H1 (cell line): ENCODE results near the gene MAGI1. TPM values are rescaled to one million over a fixed set of nuclear protein-coding genes. Genes with fewer than 3 reads are reported as not detected.

ENCODE experiments used
- CTCF ChIA-PET: fragments of 300-600 bp; sonication (Branson Sonifier 250); formaldehyde crosslinking; loops from one replicate; lab custom pipeline; 2021; ENCODE audit not compliant: partially characterized antibody; lab: Charles Lee
- POLR2A ChIA-PET: fragments of 300-600 bp; sonication (Branson Sonifier 250); formaldehyde crosslinking; loops from one replicate; lab custom pipeline; 2021; ENCODE audit warnings: inconsistent platforms; ENCODE audit not compliant: partially characterized antibody; lab: Charles Lee
- DNase-seq, 2 experiments: peaks; one replicate each; pipeline versions ENCODE4 v3.0.0 to v3.0.0-alpha.2; 2010 to 2022; ENCODE audit warnings: low spot score in 2 of 2, low read depth in 1 of 2, mixed read lengths in 1 of 2
- FAIRE-seq: peaks from 2 replicates; lab custom pipeline; 2011; peaks lifted over from hg19 to GRCh38; lab: Jason Lieb, UNC
- H2AFZ ChIP-seq: 2 replicates; pipeline ENCODE4 v1.8.1; 2012; ENCODE audit warnings: low read length, inconsistent platforms
- H2AK5ac ChIP-seq: 2 replicates; pipeline ENCODE4 v1.6.1; 2013; ENCODE audit warnings: low read depth, low read length
- H2BK120ac ChIP-seq: replicated peaks from 2 replicates; pipeline ENCODE3; 2013; ENCODE audit warnings: low read depth, low read length, inconsistent platforms
- H2BK12ac ChIP-seq: 2 replicates; pipeline ENCODE4 v1.6.1; 2013; ENCODE audit warnings: low read depth, low read length
- H2BK15ac ChIP-seq: 2 replicates; pipeline ENCODE4 v1.6.1; 2013; ENCODE audit warnings: low read length
- H2BK20ac ChIP-seq: 2 replicates; pipeline ENCODE4 v1.6.1; 2013; ENCODE audit warnings: low read length
- H2BK5ac ChIP-seq: 2 replicates; pipeline ENCODE4 v1.6.1; 2013; ENCODE audit warnings: low read depth, low read length
- H3K14ac ChIP-seq: 2 replicates; pipeline ENCODE4 v1.6.1; 2013; ENCODE audit warnings: inconsistent platforms; ENCODE audit not compliant: insufficient read length
- H3K18ac ChIP-seq: 2 replicates; pipeline ENCODE4 v1.6.1; 2013; ENCODE audit warnings: low read length; ENCODE audit errors: extremely low read depth
- H3K23ac ChIP-seq: 2 replicates; pipeline ENCODE4 v1.6.1; 2013; ENCODE audit warnings: inconsistent platforms; ENCODE audit not compliant: insufficient read length
- H3K23me2 ChIP-seq: 2 replicates; pipeline ENCODE4 v1.6.1; 2013; ENCODE audit warnings: low read depth, low read length
- H3K27ac ChIP-seq: 2 replicates; pipeline ENCODE4 v1.6.1; 2011; ENCODE audit warnings: low read depth, low read length, inconsistent platforms
- H3K27me3 ChIP-seq, 4 experiments: replicated peaks in 1 of 4; 1 replicate in 1 of 4; 2 replicates in 3 of 4; pipeline versions ENCODE4 v1.6.1 to v1.8.1; 2011 to 2013; ENCODE audit warnings: low read length in 3 of 4, mild to moderate bottlenecking in 3 of 4, inconsistent platforms in 2 of 4, mixed read lengths in 2 of 4, moderate library complexity in 1 of 4; ENCODE audit not compliant: control insufficient read depth in 3 of 4, insufficient read depth in 3 of 4; ENCODE audit errors: extremely low read depth in 1 of 4
- H3K36me3 ChIP-seq, 4 experiments: 2 replicates each; pipeline versions ENCODE4 v1.6.1 to v1.8.1; 2011 to 2013; ENCODE audit warnings: mild to moderate bottlenecking in 4 of 4, low read length in 3 of 4, moderate library complexity in 2 of 4, control low read depth in 1 of 4, inconsistent platforms in 1 of 4; ENCODE audit not compliant: insufficient read depth in 4 of 4, control insufficient read depth in 2 of 4
- H3K4ac ChIP-seq: replicated peaks from 2 replicates; pipeline ENCODE3; 2013; ENCODE audit warnings: low read length, low read depth, mixed read lengths, inconsistent platforms; ENCODE audit not compliant: insufficient read length
- H3K4me1 ChIP-seq, 4 experiments: replicated peaks in 1 of 4; 1 replicate in 1 of 4; 2 replicates in 3 of 4; pipeline versions ENCODE4 v1.6.1 to v1.8.1; 2011 to 2013; ENCODE audit warnings: low read length in 3 of 4, inconsistent platforms in 2 of 4, mixed read lengths in 1 of 4; ENCODE audit not compliant: insufficient read depth in 4 of 4, control insufficient read depth in 3 of 4
- H3K4me2 ChIP-seq, 2 experiments: 2 replicates each; pipeline versions ENCODE4 v1.6.1 to v1.8.1; 2011 to 2013; ENCODE audit warnings: low read depth in 2 of 2, low read length in 2 of 2, control low read depth in 1 of 2, inconsistent platforms in 1 of 2, mild to moderate bottlenecking in 1 of 2; ENCODE audit not compliant: insufficient read depth in 1 of 2
- H3K4me3 ChIP-seq, 4 experiments: fragments of 200-600, 300-600 bp in 1 of 4; sonication (generic), shearing (Covaris generic), sonication (Bioruptor Twin) in 1 of 4; 2 replicates each; pipeline versions ENCODE4 v1.5.1 to v1.8.1; 2011 to 2016; ENCODE audit warnings: low read length in 4 of 4, low read depth in 3 of 4, control low read depth in 2 of 4, inconsistent platforms in 2 of 4, mild to moderate bottlenecking in 2 of 4, mixed read lengths in 1 of 4, moderate library complexity in 1 of 4; ENCODE audit not compliant: insufficient read depth in 2 of 4; ENCODE audit errors: extremely low read depth in 1 of 4
- H3K56ac ChIP-seq: replicated peaks from 2 replicates; pipeline ENCODE3; 2013; ENCODE audit warnings: low read depth, mild to moderate bottlenecking, mixed read lengths, low read length, inconsistent platforms; ENCODE audit not compliant: insufficient read length
- H3K79me1 ChIP-seq: 2 replicates; pipeline ENCODE4 v1.6.1; 2013; ENCODE audit warnings: low read depth, low read length, control low read depth
- H3K79me2 ChIP-seq, 2 experiments: 2 replicates each; pipeline versions ENCODE4 v1.6.1 to v1.8.1; 2012 to 2013; ENCODE audit warnings: low read length in 2 of 2, mild to moderate bottlenecking in 2 of 2, inconsistent platforms in 1 of 2; ENCODE audit not compliant: insufficient read depth in 2 of 2, control insufficient read depth in 1 of 2
- H3K9ac ChIP-seq, 4 experiments: replicated peaks in 1 of 4; 1 replicate in 1 of 4; 2 replicates in 3 of 4; pipeline versions ENCODE4 v1.6.1 to v1.8.1; 2011 to 2013; ENCODE audit warnings: low read depth in 3 of 4, low read length in 3 of 4, control low read depth in 2 of 4, mild to moderate bottlenecking in 2 of 4, moderate library complexity in 2 of 4, inconsistent platforms in 1 of 4; ENCODE audit errors: extremely low read depth in 1 of 4
- H3K9me3 ChIP-seq, 2 experiments: 2 replicates each; pipeline versions ENCODE4 v1.6.1 to v1.8.1; 2012 to 2013; ENCODE audit warnings: mild to moderate bottlenecking in 2 of 2, moderate library complexity in 2 of 2, control low read depth in 1 of 2, inconsistent platforms in 1 of 2, low read depth in 1 of 2, low read length in 1 of 2, mixed read lengths in 1 of 2; ENCODE audit not compliant: insufficient read depth in 2 of 2
- H4K20me1 ChIP-seq, 2 experiments: replicated peaks in 1 of 2; 2 replicates each; pipeline versions ENCODE3 to v1.8.1; 2011 to 2013; ENCODE audit warnings: inconsistent platforms in 2 of 2, low read length in 2 of 2, mild to moderate bottlenecking in 1 of 2; ENCODE audit not compliant: insufficient read depth in 2 of 2, control insufficient read depth in 1 of 2
- H4K5ac ChIP-seq: 2 replicates; pipeline ENCODE4 v1.6.1; 2013; ENCODE audit warnings: low read length, low read depth, mixed read lengths, inconsistent platforms; ENCODE audit not compliant: insufficient read length
- H4K8ac ChIP-seq: 2 replicates; pipeline ENCODE4 v1.8.0; 2013; ENCODE audit warnings: mild to moderate bottlenecking, moderate library complexity, low read length, inconsistent platforms; ENCODE audit not compliant: insufficient read depth; ENCODE audit errors: extremely low read depth
- H4K91ac ChIP-seq: replicated peaks from 2 replicates; pipeline ENCODE3; 2013; ENCODE audit warnings: low read length, mixed read lengths, inconsistent platforms; ENCODE audit not compliant: insufficient read length
- CTBP2 ChIP-seq: IDR thresholded peaks from 2 replicates; pipeline ENCODE4 v1.7.0; 2011; ENCODE audit warnings: borderline replicate concordance, mild to moderate bottlenecking, moderate library complexity, mixed read lengths, low read length; ENCODE audit not compliant: insufficient read depth, insufficient read length
- POU5F1 ChIP-seq: IDR thresholded peaks from 2 replicates; pipeline ENCODE4 v1.6.1; 2011; ENCODE audit warnings: low read depth, mild to moderate bottlenecking, low read length, moderate library complexity
- SAP30 ChIP-seq: fragments of 300-600 bp; sonication (generic); IDR thresholded peaks from 2 replicates; pipeline ENCODE4 v1.7.1; 2012; ENCODE audit warnings: low read length, moderate library complexity, mild to moderate bottlenecking, inconsistent platforms; ENCODE audit not compliant: insufficient read depth, insufficient replicate concordance
- WGBS, 2 experiments: shearing (Covaris generic) in 1 of 2; methylation state at CpG; one replicate each; pipeline versions ENCODE4 v1.1.6 to v1.1.7; 2013 to 2015; ENCODE audit warnings: low lambda C conversion rate in 2 of 2, mixed read lengths in 2 of 2, inconsistent platforms in 1 of 2, low coverage in 1 of 2, missing lambda C conversion rate in 1 of 2; ENCODE audit not compliant: insufficient replicate concordance in 2 of 2, insufficient coverage in 1 of 2, insufficient read length in 1 of 2; ENCODE audit errors: extremely low coverage in 1 of 2, missing lambda C conversion rate in 1 of 2; 5-methylcytosine and 5-hydroxymethylcytosine counted together
- polyA plus RNA-seq, 7 experiments: library from polyadenylated mRNA; depleted of rRNA in 3 of 7; stranded (reverse) in 5 of 7; unstranded in 2 of 7; fragments of >200 nt in 5 of 7; fragments of 200-250 nt in 2 of 7; gene quantifications; 1 replicate in 5 of 7; 2 replicates in 1 of 7; 4 replicates in 1 of 7; pipeline versions ENCODE4 v1.2.1 to v1.2.3, GENCODE V29; 2011 to 2013; ENCODE audit warnings: missing spikeins in 2 of 7, mixed read lengths in 2 of 7
- total RNA-seq: library from RNA; stranded (reverse); fragmentation: NEBNext Ultra II Directional; extraction: Animal tissue kit (Norgen Biotek cat#: 25700); gene quantifications from 2 replicates; pipeline ENCODE4 v1.2.1, GENCODE V29; 2021
- TF ChIP-seq, protein P1 (sequence below), 3 experiments: IDR thresholded peaks; 1 replicate in 2 of 3; 2 replicates in 1 of 3; pipeline versions ENCODE4 v1.5.1 to v1.6.1; 2011; ENCODE audit warnings: low read length in 3 of 3, mild to moderate bottlenecking in 3 of 3, inconsistent platforms in 2 of 3, low read depth in 1 of 3, moderate library complexity in 1 of 3; ENCODE audit not compliant: insufficient read depth in 1 of 3; ENCODE audit errors: control extremely low read depth in 1 of 3
- TF ChIP-seq, protein P2 (sequence below): IDR thresholded peaks from 2 replicates; pipeline ENCODE4 v1.6.1; 2012; ENCODE audit warnings: inconsistent platforms

MAGI1 gene
- total and polyA plus RNA-seq, 2 of the 8 experiments (the other 6 are each of a cell fraction or from before 2014, with no cell fraction given) = 19.8 to 78.0 TPM

DNA sequence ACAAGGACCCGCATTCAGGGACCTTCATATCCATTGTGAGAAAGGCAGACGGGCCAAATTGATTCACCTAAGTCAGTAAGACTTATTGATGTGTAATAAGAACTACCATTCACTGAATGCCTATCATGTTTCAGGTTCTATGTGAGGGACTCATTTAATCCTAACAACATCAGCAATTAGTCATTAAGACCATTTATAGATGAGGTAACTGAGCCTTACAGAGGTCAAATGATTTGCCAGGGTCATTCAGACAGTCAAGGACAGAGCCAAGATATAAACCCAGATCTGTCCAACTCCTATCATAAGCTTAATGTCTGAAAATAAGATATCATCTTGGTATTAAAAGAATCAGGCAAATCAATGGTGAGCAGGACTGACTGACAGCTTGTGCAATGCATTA, 453.8 kb downstream of the MAGI1 start:
- Histone ChIP-seq H3K23me2 (no peaks in the 10 kb centered on the region), H2BK20ac (no peak overlapping the region), H3K9ac (no peak overlapping the region), H3K79me2 (peaks cover 5 to 100% of the 10 kb centered on the region in 2 experiments), H3K56ac (no peak overlapping the region), H3K4me1 (peaks cover 3 to 20% (median 8%) of the 10 kb centered on the region in 4 experiments; a peak in 4 of 7 replicates), H3K18ac (no peak overlapping the region), H4K5ac (no peak overlapping the region), H2BK120ac (no peak overlapping the region), H4K20me1 (peaks cover 1 to 2% of the 10 kb centered on the region in 2 experiments), H4K8ac (no peak overlapping the region), H3K9me3 (no peaks in the 10 kb centered on the region), H3K27ac (no peak overlapping the region), H4K91ac (no peak overlapping the region), H3K4me3 (no peak overlapping the region), H2BK15ac (no peak overlapping the region), H3K4ac (no peak overlapping the region), H2BK5ac (no peak overlapping the region), H2AFZ (no peak overlapping the region), H3K27me3 (no peaks in the 10 kb centered on the region), H3K14ac (no peak overlapping the region), H3K79me1 (no peaks in the 10 kb centered on the region; the same call in 1 of the 2 replicates), H3K36me3 (no peaks in the 10 kb centered on the region), H3K4me2 (no peak overlapping the region), H3K23ac (no peak overlapping the region), H2BK12ac (no peak overlapping the region), H2AK5ac (no peak overlapping the region)
- POLR2A ChIA-PET = interaction anchor here (1.4 to 2.4 kb wide), 2 partner anchors 12 to 29 kb away, joined by 3 to 11 read pairs; no protein-coding TSS in a partner anchor
- DNase-seq (no peak), FAIRE-seq (no peak)
- CTCF ChIA-PET = interaction anchor here (0.7 to 2.2 kb wide), 4 partner anchors 9 to 182 kb away, joined by 3 to 11 read pairs (median 4); no protein-coding TSS in a partner anchor
- WGBS, 2 experiments = 91% methylated on average over 2 of the region's 2 CpGs; no CpG with 5 or more reads in 1 of the 2 experiments
- TF ChIP-seq POU5F1 (no peak), CTBP2 (no peak), SAP30 (no peak)
- TF ChIP-seq, protein P1, sequence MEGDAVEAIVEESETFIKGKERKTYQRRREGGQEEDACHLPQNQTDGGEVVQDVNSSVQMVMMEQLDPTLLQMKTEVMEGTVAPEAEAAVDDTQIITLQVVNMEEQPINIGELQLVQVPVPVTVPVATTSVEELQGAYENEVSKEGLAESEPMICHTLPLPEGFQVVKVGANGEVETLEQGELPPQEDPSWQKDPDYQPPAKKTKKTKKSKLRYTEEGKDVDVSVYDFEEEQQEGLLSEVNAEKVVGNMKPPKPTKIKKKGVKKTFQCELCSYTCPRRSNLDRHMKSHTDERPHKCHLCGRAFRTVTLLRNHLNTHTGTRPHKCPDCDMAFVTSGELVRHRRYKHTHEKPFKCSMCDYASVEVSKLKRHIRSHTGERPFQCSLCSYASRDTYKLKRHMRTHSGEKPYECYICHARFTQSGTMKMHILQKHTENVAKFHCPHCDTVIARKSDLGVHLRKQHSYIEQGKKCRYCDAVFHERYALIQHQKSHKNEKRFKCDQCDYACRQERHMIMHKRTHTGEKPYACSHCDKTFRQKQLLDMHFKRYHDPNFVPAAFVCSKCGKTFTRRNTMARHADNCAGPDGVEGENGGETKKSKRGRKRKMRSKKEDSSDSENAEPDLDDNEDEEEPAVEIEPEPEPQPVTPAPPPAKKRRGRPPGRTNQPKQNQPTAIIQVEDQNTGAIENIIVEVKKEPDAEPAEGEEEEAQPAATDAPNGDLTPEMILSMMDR (IDR thresholded peaks at IDR 0.05; ENCODE audit: control extremely low read depth in 1 of 3, insufficient read depth in 1 of 3, low read depth in 1 of 3, low read length in 3 of 3) = no peak
- TF ChIP-seq, protein P2, sequence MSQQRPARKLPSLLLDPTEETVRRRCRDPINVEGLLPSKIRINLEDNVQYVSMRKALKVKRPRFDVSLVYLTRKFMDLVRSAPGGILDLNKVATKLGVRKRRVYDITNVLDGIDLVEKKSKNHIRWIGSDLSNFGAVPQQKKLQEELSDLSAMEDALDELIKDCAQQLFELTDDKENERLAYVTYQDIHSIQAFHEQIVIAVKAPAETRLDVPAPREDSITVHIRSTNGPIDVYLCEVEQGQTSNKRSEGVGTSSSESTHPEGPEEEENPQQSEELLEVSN = no peak
